Fibroblast of mammary gland (primary cell): ENCODE data around the gene SDCCAG8.

Source experiments
- DNase-seq: peaks from one replicate; pipeline ENCODE4 v3.0.0-alpha.2; 2010; ENCODE audit warnings: low read depth
- H3K4me3 ChIP-seq: 2 replicates; pipeline ENCODE4 v1.5.1; 2011; ENCODE audit warnings: low read depth, mild to moderate bottlenecking, low read length, moderate library complexity; ENCODE audit not compliant: control insufficient read depth
- TF ChIP-seq, protein P1 (sequence below): conservative IDR thresholded peaks from 2 replicates; pipeline ENCODE4 v1.5.1; 2011; ENCODE audit warnings: low read depth, low read length, inconsistent platforms; ENCODE audit not compliant: control insufficient read depth, insufficient read depth

Gene SDCCAG8

DNA sequence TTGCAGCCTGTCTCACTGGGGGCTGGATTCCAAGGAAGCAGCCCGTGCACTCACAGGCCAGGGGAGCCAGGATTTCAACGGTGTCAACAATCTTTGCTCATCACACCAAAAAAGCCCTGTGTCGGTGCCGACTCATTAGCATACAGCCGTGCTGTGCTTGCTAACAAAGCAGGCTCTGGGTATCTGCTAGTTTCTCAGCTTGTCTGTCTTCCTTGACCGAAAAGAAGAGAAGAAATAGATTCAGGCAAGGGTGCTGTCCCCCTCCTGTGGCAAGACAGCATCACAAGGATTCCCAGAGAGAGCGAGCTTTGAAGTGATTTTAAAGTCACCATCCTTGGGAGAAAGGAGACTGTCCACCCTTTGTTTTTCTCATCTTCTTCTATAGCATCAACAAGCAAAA lies 214.7 kb downstream of the SDCCAG8 start:
- no peak overlapping the region for H3K4me3 ChIP-seq
- DNase-seq, result no peak
- TF ChIP-seq, protein P1, sequence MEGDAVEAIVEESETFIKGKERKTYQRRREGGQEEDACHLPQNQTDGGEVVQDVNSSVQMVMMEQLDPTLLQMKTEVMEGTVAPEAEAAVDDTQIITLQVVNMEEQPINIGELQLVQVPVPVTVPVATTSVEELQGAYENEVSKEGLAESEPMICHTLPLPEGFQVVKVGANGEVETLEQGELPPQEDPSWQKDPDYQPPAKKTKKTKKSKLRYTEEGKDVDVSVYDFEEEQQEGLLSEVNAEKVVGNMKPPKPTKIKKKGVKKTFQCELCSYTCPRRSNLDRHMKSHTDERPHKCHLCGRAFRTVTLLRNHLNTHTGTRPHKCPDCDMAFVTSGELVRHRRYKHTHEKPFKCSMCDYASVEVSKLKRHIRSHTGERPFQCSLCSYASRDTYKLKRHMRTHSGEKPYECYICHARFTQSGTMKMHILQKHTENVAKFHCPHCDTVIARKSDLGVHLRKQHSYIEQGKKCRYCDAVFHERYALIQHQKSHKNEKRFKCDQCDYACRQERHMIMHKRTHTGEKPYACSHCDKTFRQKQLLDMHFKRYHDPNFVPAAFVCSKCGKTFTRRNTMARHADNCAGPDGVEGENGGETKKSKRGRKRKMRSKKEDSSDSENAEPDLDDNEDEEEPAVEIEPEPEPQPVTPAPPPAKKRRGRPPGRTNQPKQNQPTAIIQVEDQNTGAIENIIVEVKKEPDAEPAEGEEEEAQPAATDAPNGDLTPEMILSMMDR, result no peak

DNA sequence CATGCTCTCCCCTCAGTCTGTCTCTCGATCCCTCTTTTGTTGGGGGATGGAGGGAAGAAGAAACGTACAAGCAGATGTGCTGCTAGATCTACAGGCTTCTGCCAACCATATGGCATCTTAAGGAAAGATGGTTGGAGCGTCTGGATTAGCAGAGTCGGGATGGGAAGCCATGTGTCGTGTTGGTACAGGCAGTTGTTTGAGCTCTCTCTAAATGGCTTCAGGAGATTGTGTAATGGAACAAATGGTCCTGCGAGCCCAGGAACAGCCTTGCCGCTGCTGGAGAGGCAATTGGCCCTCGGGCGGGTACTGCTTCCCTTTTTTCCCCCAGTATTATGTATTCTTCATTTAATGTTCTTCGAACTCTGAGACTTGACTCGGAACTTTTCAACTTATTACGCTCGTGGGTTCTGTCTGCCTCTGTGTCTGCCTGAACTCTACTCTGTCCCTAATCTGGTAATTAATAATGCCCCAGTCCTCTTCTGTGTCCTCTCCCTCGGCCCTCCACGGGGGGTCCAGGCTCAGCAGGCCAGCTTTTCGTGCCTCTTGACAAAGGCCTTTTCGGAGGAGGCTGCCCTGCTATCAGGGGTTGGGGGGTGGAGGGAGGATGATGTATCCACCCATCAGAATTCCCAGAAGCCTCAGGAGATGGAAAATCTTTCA lies 215.3 kb downstream of the SDCCAG8 start:
- no peak for DNase-seq
- no peak overlapping the region for H3K4me3 ChIP-seq
- TF ChIP-seq, protein P1, result no peak

DNA sequence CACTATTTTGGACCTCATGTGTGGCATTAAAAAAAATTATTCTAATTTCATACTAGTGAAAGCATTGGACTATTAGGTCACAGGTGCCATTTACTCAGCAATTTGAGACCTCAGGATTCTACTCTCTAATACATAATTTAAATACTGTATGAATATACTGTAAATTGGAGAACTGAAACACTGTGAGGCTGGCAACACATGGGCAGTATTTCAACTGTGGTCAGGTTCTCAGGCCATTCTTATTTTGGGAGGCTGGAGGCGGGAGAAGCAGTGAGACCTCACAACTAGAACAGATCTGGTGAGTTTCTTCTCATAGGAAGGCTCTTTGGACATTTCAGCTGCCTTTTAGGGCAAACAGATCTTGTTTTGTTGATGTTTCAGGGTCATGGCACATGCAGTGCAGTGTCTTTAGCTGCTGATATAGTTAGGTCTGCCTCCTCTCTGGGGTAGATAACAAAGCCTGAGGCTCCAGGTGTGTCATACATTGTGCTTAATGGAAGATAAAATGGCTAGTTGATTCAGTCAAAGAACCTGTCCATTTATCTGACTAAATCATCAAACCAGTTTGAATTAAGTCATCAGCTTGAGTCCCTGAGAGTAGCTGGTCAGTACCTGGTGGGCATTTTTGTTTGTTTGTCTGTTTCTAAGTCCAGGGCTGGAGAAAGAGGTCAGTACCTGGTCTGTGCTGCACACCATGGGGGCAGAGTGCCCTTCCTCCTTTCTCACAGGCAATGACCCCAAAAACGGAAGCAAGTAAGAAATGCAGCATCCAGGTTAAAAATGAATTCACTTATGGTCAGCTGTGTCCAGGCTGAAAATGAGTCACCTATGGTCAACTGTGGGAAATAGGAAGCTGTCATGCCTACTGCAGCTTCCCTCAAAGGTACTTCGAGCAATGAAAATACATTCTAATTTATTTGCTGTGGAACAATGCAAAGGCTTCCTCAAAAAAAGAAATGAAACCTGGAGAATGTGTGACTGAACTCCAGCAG lies 216.2 kb downstream of the SDCCAG8 start:
- DNase-seq, result peak; percentile 46
- H3K4me3 ChIP-seq, result no peak overlapping the region
- TF ChIP-seq, protein P1, result no peak

DNA sequence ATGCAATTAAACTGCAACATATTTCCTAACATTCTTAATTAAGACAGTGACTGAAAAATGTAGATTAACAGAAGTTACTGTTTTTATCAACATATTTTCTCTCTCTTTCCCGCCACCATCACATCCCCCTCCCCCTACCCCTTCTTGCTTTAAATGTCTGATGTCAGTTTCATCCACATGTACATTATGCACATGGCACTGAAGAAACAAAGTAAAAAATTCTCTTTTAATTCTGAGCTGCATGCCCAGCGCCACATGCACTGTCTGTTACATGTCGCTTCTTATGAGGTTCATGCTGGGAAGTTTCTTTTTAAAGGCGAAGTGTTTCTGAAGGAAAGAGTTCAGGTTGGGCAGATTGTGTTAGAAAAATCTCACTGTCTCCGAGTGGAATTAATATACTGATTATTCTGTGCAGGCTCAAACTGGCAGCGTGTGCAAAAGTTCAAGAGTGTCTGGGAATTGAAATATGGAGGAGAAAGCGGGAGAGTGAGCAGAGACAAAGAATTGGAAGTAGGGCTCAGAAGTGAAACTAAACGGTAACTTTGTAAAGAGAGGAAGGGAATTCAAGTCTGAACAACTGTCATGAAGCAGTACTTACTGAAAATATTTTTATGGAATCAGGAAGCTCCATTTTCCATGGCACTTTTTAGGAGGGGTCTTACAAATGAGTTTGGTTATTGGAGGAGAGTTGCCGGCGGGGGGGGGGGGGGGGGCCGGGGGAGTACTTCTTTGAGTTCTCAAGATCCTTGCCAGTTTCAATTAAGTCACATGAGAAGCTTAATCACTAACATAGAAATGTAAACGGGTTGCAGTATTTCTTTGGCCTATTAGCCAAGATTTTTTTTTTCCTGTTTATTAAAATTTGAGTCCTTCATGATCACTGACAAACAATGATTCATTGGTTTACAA lies 217.6 kb downstream of the SDCCAG8 start:
- TF ChIP-seq, protein P1, result no peak
- peak; percentile 59 for DNase-seq
- peak overlapping the region; percentile 48 for H3K4me3 ChIP-seq

DNA sequence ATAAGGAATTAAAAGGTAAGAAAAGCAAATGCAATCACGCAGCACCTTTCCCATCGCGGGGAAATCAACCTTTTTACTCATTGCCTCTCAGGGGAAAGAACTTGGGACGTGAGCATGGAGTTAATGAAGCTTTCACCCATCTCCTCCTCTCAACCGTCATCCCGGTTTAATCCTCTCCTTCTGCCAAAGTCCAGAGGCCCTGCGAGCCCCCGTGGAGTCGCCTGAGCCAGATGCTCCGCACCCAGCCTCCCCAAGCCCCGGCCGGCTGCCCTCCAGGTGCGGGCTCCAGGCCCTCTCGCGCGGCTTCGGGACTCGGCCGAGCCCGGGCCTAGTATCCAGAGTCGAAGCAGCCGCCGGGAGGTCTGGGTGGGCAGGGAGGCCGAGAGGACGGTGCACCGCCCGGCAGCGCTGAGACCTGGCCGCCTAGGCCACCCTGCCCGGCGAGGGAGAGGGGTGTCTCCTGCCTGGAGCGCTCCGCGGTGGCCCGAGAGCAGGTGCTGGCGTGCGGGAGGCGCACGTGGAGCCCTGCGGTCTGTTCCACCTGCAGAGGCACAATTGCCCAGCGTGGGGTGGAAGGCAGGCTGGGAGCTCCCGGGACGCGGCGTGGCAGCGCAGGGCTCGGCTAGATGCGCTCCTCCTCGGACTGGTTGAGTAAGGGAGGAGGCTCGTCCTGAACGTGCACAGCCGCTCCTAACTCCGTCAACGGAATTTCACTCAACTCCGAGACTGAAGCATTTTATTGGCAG lies 218.5 kb downstream of the SDCCAG8 start:
- DNase-seq, result no peak
- TF ChIP-seq, protein P1, result no peak
- H3K4me3 ChIP-seq, result no peak overlapping the region
